CD4-positive, alpha-beta T cell treated with Interleukin-6 for 4 hours (primary cell): ENCODE measurements around the gene AGK.

ENCODE experiments used
- DNase-seq: peaks from one replicate; pipeline ENCODE4 v3.0.0-alpha.2; 2020; ENCODE audit warnings: mixed read lengths

AGK gene, protein sequence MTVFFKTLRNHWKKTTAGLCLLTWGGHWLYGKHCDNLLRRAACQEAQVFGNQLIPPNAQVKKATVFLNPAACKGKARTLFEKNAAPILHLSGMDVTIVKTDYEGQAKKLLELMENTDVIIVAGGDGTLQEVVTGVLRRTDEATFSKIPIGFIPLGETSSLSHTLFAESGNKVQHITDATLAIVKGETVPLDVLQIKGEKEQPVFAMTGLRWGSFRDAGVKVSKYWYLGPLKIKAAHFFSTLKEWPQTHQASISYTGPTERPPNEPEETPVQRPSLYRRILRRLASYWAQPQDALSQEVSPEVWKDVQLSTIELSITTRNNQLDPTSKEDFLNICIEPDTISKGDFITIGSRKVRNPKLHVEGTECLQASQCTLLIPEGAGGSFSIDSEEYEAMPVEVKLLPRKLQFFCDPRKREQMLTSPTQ

DNA sequence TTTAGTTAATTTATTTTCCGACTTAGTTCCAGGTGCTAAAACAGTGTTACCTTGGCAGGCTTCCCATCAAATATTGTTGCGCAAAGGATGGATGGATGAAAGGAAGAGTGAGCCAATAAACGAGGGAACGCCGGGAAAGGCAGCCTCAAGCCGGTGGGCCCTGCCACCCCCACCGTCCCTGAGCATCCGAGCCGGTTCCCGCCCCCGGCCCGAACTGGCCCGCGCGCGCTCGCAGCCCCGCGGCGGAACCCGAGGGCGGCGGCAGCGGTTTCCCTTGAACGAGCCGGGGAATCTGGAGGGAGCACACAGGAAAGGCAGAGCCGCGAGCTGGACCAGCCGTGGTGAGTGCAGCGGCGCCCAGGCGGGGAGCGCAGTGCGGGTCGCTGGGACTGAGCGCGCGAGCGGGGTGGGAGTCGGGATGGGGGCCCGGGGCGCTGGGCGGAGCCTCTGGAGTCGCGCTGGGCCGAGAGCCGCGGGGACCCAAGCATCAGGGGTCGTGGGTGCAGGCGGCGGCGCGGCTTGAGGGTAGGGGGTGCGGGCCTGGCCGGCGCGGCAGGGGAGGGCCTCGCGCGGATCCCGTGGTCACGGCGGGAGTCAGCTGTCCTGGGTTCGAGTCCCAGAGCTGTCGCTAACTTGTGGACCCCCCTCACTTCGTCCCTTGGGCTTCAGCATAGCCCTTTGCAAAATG lies at the start of gene AGK:
TSS of gene AGK (plus strand) at position 317 of the 688 bp plus-strand sequence. CDS start 4,057 bp downstream, outside the sequence.
- peak; percentile 75 for DNase-seq

DNA sequence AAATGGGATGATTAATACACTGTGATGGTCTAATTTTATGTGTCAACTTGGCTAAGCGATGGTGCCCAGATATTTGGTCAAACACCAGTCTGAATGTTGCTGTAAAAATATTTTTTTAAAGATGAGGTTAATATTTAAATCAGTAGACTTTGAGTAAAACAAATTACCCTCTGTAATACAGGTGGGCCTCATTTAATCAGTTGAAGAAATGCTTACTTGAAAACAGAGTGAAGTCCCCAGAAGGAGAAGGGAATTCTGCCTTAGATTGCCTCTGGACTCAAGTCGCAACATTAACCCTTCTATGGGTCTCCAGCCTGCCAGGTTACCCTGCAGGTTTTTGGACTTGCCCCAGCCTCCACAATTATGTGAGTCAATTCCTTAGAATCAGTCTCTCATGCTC lies 49.8 kb upstream of the AGK start:
- no peak for DNase-seq

DNA sequence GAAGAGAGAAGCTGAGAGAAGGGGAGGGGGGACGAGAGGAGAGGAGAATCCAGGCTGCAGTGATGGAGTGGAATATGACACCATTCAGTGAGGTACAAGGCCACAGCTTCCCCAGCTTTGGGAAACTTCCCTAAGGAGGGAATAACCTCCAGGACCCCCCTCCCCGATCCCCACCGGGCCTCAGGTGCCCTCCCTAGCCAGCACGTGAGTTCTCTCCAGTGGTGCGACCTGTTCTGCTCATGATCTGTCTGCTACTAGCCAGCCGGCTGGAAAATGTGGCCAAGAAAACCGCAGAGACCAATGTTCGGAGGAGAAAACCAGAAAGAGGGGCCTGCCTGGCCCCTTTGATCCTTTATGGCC lies 39.9 kb upstream of the AGK start:
- DNase-seq: no peak

DNA sequence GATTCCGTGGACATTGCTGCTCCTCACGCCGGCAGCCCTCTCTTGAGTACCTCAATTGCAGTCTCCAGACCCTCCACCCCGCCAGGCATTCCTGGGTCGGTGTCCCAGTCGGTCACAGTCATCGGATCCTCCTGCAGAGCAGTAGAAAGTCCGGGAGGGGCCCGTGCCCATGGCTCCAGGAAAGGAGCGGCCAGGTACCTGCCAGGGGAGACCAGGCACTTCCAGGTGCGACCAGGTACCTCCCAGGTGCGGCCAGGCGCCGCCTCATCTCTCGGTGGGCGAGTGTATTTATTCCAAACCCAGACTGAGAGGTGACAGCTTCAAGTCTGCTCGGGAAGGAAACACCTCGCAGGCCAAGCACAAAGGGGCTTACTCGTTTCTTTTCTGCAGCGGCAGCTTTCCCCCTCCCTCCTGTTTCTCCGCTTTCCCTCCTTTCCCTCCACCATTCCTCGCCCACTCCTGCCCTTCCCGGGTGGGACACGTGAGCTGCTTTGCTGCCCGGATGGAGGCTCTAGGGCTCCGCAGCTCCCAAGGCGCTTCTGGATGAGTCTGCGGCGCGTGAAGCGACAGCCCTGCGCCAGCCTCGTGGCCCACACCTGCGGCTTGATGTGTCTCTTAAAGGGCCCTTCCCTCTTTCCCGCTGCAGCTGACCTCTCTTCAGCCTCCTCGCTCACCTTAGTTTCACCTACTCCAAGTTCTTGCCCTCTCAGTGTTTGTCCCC lies 39.4 kb upstream of the AGK start:
- DNase-seq: no peak

DNA sequence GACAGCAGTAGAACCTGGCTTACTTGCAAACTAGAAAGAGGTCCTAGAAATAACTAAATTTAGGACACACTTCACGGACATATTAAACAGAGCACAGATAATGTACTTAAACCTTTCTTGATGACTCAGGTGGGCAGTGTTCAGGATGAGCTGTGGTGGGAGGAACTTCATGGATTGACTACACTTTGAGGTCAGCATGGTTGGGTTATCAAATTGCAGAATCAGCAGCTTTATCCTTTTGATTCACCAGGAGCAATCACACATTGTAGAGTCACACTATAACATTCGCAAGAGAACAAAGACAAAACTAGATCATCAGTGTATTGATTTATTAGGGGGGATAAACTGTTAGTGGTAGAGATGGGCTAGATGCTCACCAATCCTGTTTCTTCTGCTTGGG lies 38.6 kb upstream of the AGK start:
- no peak for DNase-seq

DNA sequence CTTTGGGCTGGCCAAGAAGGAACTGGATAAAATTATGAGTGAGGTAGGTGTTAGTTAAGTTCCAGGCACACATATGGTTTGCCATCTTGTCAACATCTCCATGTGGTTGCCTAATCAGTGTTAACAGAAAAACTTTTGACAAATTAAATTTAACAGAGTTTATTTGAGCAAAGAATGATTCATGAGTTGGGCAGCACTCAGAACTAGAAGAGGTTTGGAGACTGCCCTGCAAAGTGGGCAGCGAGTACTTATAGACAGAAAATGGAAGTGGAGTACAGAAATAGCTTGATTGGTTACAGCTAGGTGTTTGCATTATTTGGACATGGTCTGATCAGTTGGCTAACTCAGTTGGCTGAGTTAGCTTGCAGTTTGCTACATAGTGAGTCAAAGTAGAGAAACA lies 37.5 kb upstream of the AGK start:
- DNase-seq: no peak

DNA sequence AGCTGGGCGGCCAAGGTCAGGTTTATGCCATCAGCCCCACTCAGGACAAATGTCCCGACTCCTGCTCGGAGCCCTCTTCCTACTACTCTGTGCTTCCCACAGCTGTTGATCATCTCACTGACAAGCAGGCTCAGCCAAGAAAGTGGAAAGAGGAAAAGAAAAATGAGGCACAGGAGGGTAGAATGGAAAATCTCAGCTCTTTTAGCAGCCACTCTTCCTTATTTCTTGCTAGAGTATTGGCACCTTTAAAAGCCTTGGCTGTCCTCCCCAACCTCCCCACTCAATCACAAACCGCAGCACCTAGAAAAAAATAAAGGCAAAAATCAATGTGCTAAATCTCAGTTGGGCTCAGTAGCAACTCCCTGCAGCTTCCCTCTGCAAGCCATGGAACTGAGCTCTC lies 35.3 kb upstream of the AGK start:
- no peak for DNase-seq

DNA sequence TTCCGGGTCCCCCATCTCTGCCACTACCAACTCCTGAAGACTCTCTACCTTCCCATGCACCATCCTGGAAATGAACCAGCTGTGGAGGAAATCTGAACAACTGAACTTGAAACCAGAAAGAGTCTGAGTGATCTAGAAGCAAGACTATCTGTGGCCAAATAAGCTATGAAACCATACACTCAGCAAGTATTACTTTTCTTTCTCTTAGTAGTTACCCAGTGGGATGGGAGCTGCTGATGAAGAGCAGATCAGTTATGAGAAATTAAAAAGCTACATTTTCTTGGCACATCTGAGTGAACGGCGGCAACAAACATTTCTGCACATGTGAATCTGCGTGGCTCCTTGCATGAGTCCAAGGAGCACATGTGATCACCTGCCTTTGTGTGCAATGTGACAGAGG lies 31.6 kb upstream of the AGK start:
- DNase-seq: no peak

DNA sequence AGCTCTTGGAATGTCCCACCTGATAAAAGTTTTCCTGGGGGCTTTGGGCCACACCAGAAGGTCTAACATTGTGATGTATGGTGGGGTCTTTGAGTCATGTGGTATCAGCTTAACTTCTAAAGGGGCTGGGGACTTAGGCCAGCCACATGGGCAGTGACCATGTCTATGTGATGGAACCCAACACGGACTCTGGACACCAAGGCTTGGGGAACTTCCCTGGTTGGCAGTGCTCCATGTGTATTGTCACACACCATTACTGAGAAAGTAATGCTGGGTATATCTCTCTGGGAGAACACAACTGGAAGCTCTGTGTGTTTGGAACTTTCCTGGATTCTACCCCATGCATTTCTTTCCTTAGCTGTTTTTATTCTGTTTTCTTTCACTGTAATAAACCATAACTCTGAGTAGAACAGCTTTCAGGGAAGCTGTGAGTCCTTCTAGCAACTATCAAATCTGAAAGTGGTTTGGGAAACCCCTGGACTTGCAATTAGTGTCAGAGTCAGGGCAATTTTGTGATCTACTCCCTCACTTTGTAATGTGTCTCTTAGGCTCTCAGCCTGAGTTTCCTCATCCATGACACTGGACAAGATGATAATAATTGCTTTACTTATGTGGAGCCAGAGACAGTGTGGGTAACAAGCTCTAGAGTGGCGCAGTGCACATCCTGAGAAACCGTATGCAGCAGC lies 28.4 kb upstream of the AGK start:
- no peak for DNase-seq

DNA sequence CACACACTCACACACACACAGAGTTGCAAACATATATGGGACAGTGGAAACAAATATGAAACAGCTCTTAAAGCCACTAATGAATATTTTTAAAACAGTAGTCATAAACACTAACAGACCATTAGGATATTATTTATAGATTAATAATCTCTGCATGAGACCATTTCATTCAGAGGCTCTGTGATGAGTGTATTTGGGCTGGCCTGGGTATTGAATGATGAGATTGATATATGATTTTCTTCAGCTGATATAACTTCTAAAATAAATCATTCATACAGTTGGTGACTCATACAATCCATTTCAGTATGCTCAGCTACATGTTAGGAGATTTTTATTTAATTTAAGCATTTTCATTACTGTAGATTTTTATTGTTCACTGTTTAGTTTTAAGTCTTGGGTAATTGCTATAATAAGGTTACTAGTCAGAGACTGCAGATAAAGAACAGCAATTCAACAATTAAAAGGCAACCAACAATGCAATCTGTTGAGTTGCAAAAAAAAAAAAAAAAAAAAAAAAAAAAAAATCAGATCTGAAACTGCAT lies 25.2 kb upstream of the AGK start:
- DNase-seq: no peak

DNA sequence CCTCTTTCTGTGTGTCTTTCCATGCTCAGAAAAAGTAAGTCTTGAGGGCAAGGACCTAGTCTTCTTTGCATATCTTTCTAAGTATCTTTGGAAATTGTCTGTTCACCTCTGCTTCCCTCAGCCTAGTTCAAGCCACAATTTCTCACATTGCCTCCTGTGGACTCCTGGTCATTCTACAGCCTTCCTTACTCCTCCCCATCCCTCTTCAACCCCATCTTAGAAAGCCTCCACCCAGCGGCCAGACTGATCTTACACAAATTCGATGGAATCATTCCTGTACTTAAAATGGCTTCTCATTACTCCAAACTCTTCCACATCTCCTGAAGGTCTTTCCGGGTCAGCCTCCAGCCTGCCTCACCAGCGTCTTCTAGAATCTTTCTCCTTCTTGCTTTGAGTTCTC lies 24.1 kb upstream of the AGK start:
- no peak for DNase-seq

DNA sequence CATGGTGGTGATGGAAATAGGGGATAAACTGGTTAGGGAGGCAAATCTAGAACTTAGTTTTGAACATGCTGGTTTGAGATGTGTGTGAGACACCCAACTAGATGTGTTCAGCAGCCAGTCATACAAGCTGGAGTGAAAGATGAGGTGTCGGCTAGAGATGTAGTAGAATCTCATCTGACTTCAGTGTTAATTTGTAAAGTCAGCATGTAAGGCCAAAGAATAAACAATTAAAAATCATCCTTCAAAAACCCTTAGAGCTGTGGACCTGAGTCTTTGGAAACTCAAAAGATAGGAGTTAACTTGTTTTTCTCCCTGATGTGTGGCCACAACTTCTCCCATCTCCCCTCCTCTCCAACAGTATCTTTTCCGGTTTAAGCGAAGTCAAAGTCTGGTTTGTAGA lies 22.8 kb upstream of the AGK start:
- DNase-seq: no peak

DNA sequence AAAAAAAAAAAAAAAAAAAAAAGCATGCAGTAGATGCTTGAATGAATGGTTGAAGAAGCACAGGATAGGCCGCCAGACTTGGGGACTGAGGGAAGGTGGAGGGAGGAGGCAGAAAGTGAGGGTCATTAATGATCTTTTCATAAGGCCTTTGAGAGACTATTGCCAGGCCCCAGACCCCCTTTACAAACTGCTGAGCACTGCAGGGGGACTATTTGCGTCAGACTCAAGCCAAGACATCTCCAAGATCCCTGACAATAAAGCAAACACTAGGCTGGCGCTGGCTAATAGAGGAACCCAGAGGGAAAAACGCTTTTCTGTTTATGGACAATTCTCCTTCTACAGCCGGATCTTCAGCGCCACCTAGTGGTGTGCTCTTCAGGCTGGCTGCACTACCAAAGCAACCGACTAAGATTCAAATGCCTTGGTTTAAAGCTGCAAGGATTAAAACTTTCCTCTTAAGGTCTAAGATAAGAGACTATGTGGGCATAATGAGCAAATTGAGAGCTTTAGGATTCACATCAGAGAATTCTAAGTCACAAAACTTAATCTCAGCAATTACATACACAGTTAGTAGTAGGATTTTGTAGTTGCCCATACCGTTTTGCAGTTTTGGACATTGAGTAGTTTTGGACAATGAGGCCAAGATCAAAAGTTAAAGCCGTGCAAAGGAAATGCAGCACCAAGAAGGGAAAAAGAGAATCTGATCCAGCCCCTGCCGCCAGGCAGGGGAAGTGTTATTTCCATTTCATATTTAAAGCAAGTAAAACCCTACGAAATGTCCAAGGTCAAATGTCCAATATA lies 17.9 kb upstream of the AGK start:
- peak; percentile 69 for DNase-seq

DNA sequence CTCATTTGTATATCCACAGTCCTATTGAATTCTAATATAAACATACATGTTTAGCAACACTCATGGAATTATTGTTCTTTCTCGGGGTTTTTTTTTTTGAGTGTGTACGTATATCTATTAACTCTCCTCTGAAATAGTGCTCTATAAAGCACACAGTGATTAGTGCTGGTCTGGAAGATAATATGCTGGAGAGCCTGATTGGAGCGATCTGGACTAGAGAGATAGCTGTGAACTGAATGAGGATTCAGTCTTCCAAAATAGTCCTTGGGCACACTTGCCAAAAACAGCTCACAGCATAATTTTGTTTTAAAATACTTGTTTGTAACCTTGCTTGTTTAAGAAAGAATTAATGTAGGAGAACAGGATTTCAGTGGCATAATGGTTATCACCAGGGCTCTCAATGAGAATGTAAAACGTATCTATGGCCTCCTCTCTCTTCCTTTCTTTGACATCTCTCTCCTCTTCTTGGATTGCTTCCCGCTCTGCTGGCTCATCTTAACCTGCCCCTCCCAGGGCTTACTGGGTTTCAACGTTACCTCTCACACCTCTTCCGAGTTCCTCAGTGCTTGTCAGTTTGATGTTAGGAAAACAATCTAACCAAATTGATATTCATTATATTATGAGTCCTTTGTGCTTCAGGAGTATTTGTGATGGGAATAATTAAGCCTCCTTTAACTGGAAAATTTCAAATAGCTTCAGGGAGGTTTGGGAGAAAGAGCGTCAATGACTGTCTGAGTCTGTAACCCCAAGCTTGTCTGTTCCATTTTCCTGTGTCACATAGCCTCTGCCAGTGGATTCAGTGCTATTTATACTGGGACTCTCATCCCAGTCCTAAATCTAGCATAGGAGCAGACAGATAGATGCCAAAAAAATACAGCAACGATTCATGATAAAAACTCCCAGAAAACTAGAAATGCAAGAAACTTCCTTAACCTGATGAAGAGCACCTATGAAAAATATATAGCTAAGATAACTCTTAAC lies 16.2 kb upstream of the AGK start:
- DNase-seq: no peak

DNA sequence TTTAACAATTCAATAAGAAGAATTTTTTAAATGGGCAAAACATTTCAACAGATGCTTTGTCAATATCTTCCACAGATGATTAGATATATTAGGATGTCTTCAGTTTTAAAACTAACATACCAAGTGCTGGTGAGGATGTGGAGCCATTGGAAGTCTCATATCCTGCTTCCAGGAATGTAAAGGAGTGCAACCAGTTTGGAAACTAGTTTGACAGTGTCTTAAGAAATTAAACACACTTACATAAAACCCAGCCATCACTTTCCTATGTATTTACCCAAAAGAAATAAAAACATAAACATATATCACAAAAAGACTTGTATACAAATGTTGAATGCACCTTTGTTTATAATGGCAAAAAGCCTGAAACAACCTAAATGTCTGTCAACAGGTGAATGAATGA lies 13.3 kb upstream of the AGK start:
- no peak for DNase-seq

DNA sequence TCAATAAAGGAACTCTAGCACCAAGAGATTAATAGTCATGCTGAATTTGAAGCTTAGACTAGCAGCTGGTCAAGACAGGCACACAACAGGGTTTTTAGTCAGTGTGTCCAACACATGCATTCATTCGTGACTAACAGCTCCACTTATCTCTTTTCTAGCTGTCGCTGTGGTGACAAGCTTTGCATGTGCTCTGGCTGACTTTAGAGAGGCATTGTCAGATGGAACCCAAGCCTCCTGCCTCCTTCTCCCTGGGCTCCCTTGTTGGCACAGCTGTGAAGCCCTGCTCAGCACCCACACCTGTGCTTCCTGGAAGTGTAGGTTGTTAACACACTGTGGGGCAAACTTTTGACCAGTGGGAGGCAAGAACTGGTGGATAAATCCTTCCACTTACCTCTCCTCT lies 9.8 kb upstream of the AGK start:
- no peak for DNase-seq

DNA sequence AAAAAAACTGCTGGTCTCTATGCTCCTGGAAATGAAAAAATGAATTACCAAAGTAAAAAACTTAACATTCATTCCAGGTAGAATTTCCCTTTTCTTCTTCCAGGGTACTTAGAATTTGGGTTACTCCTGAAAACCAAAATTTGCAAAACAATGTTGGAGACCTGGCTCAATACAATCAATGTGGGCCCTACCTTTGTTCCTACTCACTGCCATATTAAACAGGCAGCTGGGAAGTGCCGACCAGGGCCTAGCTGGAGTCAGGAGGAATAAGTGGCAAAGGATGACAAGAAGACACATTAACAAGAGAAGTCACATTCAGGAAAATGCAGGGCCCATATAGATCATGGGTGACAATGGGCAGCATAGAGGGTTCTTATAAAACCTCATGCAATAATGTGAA lies 6.4 kb upstream of the AGK start:
- DNase-seq: no peak

DNA sequence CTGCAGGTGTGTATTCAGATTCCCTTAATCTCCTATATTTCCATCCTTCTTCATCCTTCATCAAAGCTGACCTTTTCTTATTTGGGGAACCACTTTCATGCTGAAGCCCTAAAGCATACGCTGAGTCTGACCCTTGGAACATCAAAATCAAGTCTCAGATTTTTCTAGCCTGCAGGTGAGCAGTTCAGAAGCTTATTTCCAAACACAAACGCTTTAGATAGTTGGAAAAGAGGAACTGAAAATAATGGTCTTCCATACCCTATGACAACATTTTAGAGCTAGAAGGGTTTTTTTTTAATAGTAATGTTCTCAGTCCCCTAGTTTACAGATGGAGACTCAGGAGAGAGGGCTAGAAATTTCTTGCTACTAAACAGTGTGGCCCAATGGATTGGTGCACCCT lies 1.6 kb upstream of the AGK start:
- DNase-seq: no peak

DNA sequence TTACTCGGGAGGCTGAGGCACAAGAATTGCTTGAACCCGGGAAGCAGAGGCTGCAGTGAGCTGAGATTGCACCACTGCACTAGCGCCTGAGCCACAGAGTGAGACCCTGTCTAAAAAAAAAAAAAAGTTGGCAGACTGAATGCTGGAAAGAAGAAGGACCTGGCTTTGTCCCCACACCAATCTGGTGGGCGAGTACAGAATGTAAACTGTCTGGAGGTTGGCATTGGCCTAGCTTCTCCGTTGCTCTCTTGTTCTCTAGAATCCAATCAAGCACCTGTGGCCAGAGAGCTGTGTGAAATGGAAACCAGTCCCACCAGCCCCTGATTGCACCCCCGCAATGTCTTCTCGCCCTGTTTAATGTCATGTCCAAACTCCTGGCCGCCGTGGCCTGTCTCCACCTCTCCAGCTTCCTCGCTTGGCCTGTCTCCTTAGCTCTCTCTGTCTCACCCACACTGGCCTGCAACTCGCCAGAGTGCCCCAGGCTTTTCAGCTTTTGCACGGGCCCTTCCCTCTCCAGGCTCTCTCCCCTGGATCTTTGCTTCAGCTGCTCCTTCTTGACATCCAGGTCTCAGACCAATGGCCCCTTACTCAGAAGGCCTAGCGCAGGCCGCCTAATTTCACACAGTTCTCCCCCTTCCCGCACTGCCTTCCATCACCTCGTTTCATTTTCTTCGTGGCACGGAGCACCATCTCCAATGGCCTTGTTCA lies 670 bp upstream of the AGK start:
- peak; percentile 3 for DNase-seq

DNA sequence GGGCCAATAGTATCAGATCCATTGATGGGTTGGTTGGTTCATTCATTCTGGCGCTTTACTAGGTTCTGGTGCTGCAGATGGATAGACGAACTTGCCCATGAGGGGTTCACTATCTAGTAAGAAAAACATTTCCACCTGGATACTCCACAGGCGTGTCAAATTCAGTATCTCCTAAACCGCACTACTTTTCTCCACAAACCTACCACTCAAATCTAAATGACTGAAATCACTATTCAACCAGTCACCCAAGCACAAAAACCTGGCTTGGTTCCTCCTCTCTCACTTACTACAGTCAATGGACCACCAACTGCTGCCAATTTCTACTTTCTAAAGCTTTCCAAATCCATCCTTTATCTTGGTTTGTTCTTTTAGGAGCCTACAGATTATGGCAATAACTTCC lies 572 bp downstream of the AGK start:
- no peak for DNase-seq
